ENCODE data around the gene MRPL24. TPM values are rescaled to one million over a fixed set of nuclear protein-coding genes. Genes with fewer than 3 reads are reported as not detected.
A peak's percentile ranks its signal among the peaks of the same experiment; 100 is the strongest.

The MRPL24 gene
- total and polyA plus RNA-seq, 9 of the 15 experiments (the other 6 are each of a cell fraction or from before 2014, with no cell fraction given) = 74.3 to 267 (median 113) TPM

DNA sequence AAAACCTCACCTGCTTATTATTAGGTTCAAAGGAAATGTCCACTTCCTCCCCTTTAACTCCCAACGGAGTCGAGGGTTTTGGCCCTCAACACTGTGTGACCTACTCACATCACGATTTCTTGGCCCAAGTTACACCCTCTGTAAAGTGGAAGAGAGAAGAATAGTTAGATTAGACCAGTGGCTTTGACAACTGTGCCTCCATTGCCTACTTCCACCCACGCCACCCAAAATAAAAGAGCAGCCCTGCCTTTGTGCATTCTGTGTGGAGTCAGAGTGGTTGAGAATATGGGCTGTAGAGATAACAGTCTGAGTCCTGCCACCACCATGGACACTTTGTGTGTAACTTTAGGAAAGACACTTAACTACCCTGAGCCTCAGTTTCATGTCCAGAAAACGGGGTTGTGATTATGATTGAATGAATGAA is 14.7 kb upstream of the MRPL24 start (continued):
- TF ChIP-seq IRF9 (tag; IDR thresholded peaks at IDR 0.05) = peak; percentile 79
- TF ChIP-seq NFYB (IDR thresholded peaks at IDR 0.05; ENCODE audit: extremely low read depth, insufficient read length) = no peak
- no peak for TF ChIP-seq NUFIP1 (IDR thresholded peaks at IDR 0.05; ENCODE audit: partially characterized antibody)
- 0 out of 2 replicates have a peak, but pooled peaks have one; percentile 33 for TF ChIP-seq ZFPM2 (CRISPR knock-in tag; IDR thresholded peaks at IDR 0.05)
- no peak for TF ChIP-seq SFPQ (IDR thresholded peaks at IDR 0.05; ENCODE audit: low read depth, low read length)
- TF ChIP-seq TAF1 (IDR thresholded peaks at IDR 0.05; ENCODE audit: control insufficient read depth, extremely low read depth, insufficient read depth, low read length, severe bottlenecking) = no peak
- TF ChIP-seq MEF2A (IDR thresholded peaks at IDR 0.05; ENCODE audit: control insufficient read depth, low read depth, low read length) = no peak
- no peak for TF ChIP-seq ILF3 (IDR thresholded peaks at IDR 0.05; ENCODE audit: borderline replicate concordance)
- TF ChIP-seq, protein P1, sequence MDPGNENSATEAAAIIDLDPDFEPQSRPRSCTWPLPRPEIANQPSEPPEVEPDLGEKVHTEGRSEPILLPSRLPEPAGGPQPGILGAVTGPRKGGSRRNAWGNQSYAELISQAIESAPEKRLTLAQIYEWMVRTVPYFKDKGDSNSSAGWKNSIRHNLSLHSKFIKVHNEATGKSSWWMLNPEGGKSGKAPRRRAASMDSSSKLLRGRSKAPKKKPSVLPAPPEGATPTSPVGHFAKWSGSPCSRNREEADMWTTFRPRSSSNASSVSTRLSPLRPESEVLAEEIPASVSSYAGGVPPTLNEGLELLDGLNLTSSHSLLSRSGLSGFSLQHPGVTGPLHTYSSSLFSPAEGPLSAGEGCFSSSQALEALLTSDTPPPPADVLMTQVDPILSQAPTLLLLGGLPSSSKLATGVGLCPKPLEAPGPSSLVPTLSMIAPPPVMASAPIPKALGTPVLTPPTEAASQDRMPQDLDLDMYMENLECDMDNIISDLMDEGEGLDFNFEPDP (CRISPR knock-in tag; IDR thresholded peaks at IDR 0.05) = no peak
- TF ChIP-seq SREBF2 (CRISPR knock-in tag; IDR thresholded peaks at IDR 0.05) = no peak
- TF ChIP-seq RAD21 (CRISPR knock-in tag; conservative IDR thresholded peaks at IDR 0.05 in 1 of 2, IDR thresholded peaks at IDR 0.05 in 1 of 2) = peak in 1 of 2 experiments; percentile 13; a peak in 1 of 4 replicates
- no peak for TF ChIP-seq THRA (IDR thresholded peaks at IDR 0.05)
- TF ChIP-seq MYBL2 (IDR thresholded peaks at IDR 0.05; ENCODE audit: low read depth) = no peak
- no peak for TF ChIP-seq MYBL2 (CRISPR knock-in tag; IDR thresholded peaks at IDR 0.05; ENCODE audit: borderline replicate concordance)
- TF ChIP-seq, protein P2, sequence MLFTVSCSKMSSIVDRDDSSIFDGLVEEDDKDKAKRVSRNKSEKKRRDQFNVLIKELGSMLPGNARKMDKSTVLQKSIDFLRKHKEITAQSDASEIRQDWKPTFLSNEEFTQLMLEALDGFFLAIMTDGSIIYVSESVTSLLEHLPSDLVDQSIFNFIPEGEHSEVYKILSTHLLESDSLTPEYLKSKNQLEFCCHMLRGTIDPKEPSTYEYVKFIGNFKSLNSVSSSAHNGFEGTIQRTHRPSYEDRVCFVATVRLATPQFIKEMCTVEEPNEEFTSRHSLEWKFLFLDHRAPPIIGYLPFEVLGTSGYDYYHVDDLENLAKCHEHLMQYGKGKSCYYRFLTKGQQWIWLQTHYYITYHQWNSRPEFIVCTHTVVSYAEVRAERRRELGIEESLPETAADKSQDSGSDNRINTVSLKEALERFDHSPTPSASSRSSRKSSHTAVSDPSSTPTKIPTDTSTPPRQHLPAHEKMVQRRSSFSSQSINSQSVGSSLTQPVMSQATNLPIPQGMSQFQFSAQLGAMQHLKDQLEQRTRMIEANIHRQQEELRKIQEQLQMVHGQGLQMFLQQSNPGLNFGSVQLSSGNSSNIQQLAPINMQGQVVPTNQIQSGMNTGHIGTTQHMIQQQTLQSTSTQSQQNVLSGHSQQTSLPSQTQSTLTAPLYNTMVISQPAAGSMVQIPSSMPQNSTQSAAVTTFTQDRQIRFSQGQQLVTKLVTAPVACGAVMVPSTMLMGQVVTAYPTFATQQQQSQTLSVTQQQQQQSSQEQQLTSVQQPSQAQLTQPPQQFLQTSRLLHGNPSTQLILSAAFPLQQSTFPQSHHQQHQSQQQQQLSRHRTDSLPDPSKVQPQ (CRISPR knock-in tag; IDR thresholded peaks at IDR 0.05; ENCODE audit: borderline replicate concordance) = no peak
- no peak for TF ChIP-seq SMC3 (conservative IDR thresholded peaks at IDR 0.05; ENCODE audit: insufficient read depth, low read depth, low read length)
- TF ChIP-seq ZNF436 (CRISPR knock-in tag; IDR thresholded peaks at IDR 0.05) = no peak
- TF ChIP-seq, protein P3, sequence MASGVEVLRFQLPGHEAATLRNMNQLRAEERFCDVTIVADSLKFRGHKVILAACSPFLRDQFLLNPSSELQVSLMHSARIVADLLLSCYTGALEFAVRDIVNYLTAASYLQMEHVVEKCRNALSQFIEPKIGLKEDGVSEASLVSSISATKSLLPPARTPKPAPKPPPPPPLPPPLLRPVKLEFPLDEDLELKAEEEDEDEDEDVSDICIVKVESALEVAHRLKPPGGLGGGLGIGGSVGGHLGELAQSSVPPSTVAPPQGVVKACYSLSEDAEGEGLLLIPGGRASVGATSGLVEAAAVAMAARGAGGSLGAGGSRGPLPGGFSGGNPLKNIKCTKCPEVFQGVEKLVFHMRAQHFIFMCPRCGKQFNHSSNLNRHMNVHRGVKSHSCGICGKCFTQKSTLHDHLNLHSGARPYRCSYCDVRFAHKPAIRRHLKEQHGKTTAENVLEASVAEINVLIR (CRISPR knock-in tag; IDR thresholded peaks at IDR 0.05) = peak; percentile 54
